Measurements from ENCODE around the gene CCDC38. TPM values are rescaled to one million over a fixed set of nuclear protein-coding genes. Genes with fewer than 3 reads are reported as not detected.
"Not testable (repeated sequence)": the region's sequence is repeated elsewhere in the genome, so short reads cannot be mapped to it uniquely, and the experiment has no call there.

The CCDC38 gene
- total RNA-seq, 1 donor from 2014 or later, result not detected

GRCh38 chr12:95852133-95852532, 90.3 kb downstream of the CCDC38 start:
- no peak for DNase-seq (ENCODE audit: low read depth, low spot score)
- no peak for TF ChIP-seq CTCF (conservative IDR thresholded peaks at IDR 0.05)

GRCh38 chr12:95851606-95852005, 90.8 kb downstream of the CCDC38 start:
- peaks cover 2% of the 10 kb centered on the region for H3K27me3 Mint-ChIP-seq (ENCODE audit: low read depth)
- TF ChIP-seq CTCF (conservative IDR thresholded peaks at IDR 0.05), result no peak
- DNase-seq (ENCODE audit: low read depth, low spot score), result no peak
- no peaks in the 10 kb centered on the region for H3K9me3 Mint-ChIP-seq
- peaks cover 14% of the 10 kb centered on the region for H3K4me1 Mint-ChIP-seq
- H3K4me3 Mint-ChIP-seq, result no peak overlapping the region
- no peak overlapping the region for H3K27ac Mint-ChIP-seq (ENCODE audit: unreplicated experiment)
- no peaks in the 10 kb centered on the region for H3K36me3 Mint-ChIP-seq (ENCODE audit: low read depth)

More at GRCh38 chr12:95852133-95852532, 90.3 kb downstream of the CCDC38 start:
- Mint-ChIP-seq H3K4me3 (no peak overlapping the region), H3K27ac (ENCODE audit: unreplicated experiment) (no peak overlapping the region), H3K27me3 (ENCODE audit: low read depth) (peaks cover 2% of the 10 kb centered on the region), H3K36me3 (ENCODE audit: low read depth) (no peaks in the 10 kb centered on the region), H3K9me3 (no peaks in the 10 kb centered on the region), H3K4me1 (peaks cover 14% of the 10 kb centered on the region)

GRCh38 chr12:95848575-95849388, 93.6 kb downstream of the CCDC38 start:
- TF ChIP-seq CTCF (conservative IDR thresholded peaks at IDR 0.05), result peak; percentile 47
- H3K4me3 Mint-ChIP-seq, result no peak overlapping the region
- H3K27me3 Mint-ChIP-seq (ENCODE audit: low read depth), result peaks cover 2% of the 10 kb centered on the region
- peaks cover 8% of the 10 kb centered on the region for H3K4me1 Mint-ChIP-seq
- no peaks in the 10 kb centered on the region for H3K36me3 Mint-ChIP-seq (ENCODE audit: low read depth)
- H3K9me3 Mint-ChIP-seq, result no peaks in the 10 kb centered on the region
- peak overlapping the region; percentile 7 for H3K27ac Mint-ChIP-seq (ENCODE audit: unreplicated experiment)
- no peak for DNase-seq (ENCODE audit: low read depth, low spot score)

GRCh38 chr12:95842426-95842825, 100.0 kb downstream of the CCDC38 start:
- not testable (repeated sequence) for H3K4me1 Mint-ChIP-seq; DNase-seq (ENCODE audit: low read depth, low spot score); H3K27ac Mint-ChIP-seq (ENCODE audit: unreplicated experiment); H3K36me3 Mint-ChIP-seq (ENCODE audit: low read depth); H3K9me3 Mint-ChIP-seq; H3K4me3 Mint-ChIP-seq
- peaks cover 13% of the 10 kb centered on the region for H3K27me3 Mint-ChIP-seq (ENCODE audit: low read depth)

GRCh38 chr12:95838125-95838524, 104.3 kb downstream of the CCDC38 start:
- no peak for DNase-seq (ENCODE audit: low read depth, low spot score)
- no peaks in the 10 kb centered on the region for H3K36me3 Mint-ChIP-seq (ENCODE audit: low read depth)
- H3K4me1 Mint-ChIP-seq, result no peaks in the 10 kb centered on the region
- H3K4me3 Mint-ChIP-seq, result no peak overlapping the region
- no peaks in the 10 kb centered on the region for H3K9me3 Mint-ChIP-seq
- peaks cover 26% of the 10 kb centered on the region for H3K27me3 Mint-ChIP-seq (ENCODE audit: low read depth)
- TF ChIP-seq CTCF (conservative IDR thresholded peaks at IDR 0.05), result no peak
- H3K27ac Mint-ChIP-seq (ENCODE audit: unreplicated experiment), result no peak overlapping the region

Measured in neural crest cell (in vitro differentiated cells).